ENCODE measurements around the gene SIN3B.
"Not testable (repeated sequence)": the region's sequence is repeated elsewhere in the genome, so short reads cannot be mapped to it uniquely, and the experiment has no call there.

SIN3B gene

GRCh38 chr19:16872728-16873127 is 43.5 kb downstream of the SIN3B start:
- no peak for DNase-seq

GRCh38 chr19:16873594-16873993 is 44.4 kb downstream of the SIN3B start:
- no peak for DNase-seq

GRCh38 chr19:16874250-16874977 is 45.2 kb downstream of the SIN3B start:
- no peak for DNase-seq

- not testable (repeated sequence) for DNase-seq
Measured at GRCh38 chr19:16874978-16875299, 45.7 kb downstream of the SIN3B start.

DNA sequence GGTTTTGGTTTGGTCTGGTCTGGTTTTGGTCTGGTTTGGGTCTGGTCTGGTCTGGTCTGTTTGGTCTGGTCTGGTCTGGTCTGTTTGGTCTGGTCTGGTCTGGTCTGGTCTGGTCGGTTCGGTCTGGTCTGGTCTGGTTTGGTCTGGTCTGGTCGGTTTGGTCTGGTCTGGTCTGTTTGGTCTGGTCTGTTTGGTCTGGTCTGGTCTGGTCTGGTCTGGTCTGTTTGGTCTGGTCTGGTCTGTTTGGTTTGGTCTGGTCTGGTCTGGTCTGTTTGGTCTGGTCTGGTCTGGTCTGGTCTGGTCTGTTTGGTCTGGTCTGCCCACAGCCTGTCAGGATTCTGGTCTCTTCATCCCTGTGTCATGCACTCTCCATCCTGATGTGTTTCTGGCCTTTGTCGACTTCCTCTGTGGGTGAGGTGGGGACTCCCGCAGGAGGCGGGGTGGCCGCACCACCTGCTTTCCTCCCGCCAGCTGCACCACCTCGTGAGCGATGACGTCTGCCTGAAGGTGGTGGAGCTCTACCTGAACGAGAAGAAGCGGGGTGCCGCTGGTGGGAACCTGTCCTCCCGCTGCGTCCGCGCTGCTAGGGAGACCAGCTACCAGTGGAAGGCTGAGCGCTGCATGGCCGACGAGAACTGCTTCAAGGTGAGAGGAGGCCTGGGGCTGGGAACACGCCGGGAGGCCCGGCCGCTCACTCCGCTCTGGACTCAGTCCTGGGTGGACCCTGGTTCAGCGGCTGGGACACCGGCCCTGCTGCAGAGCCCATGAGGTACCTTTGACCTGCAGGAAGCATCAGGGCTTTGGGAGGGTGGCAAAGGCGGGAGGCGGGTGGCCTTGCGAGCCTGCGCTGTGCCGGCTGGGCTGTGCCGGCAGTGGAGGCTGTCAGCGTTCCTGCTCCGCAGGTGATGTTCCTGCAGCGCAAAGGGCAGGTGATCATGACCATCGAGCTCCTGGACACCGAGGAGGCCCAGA is 46.7 kb downstream of the SIN3B start:
- DNase-seq, result no peak

DNA sequence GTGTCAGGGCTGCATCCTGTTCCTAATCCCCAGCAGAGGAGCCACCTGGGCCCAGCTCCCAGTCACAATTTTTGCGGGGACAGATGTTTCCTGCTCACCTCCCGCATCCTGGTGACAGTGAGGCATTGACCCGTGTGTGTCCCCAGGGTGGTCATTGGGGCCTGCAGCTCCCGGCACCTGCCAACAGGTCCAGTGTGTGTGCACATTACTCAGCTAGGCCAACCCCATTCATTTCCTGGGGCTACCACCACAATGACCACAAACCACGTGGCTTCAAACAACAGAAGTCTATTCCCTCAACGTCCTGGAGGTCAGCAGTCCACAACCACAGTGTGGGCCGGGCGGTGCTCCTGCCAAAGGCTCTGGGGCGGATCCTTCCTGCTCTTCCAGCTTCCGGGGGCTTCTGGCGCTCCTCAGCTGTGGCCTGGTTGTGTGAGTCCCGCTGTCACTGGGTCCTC is 47.7 kb downstream of the SIN3B start:
- DNase-seq, result peak; percentile 48

DNA sequence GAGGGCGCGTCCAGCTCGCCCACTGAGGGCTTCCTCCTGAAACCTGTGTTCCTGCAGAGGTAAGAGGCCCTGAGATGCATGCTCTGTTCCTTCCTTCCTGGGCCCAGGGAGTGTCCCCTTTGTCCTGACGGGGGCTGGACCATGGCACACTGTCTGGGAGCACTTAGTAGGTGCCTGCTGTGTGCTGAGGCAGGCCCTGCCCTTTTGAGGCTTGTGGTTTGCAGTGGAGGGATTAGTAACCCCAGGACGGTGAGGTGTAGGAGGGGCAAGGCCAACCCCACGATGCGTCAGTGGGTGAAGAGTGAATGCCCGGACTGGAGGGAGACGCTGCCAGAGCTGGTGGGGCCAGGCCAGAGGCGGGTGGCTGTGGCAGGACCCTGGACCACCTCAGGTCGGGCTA is 48.4 kb downstream of the SIN3B start:
- DNase-seq, result no peak

GRCh38 chr19:16878181-16878965 is 49.2 kb downstream of the SIN3B start:
- DNase-seq, result no peak

DNA sequence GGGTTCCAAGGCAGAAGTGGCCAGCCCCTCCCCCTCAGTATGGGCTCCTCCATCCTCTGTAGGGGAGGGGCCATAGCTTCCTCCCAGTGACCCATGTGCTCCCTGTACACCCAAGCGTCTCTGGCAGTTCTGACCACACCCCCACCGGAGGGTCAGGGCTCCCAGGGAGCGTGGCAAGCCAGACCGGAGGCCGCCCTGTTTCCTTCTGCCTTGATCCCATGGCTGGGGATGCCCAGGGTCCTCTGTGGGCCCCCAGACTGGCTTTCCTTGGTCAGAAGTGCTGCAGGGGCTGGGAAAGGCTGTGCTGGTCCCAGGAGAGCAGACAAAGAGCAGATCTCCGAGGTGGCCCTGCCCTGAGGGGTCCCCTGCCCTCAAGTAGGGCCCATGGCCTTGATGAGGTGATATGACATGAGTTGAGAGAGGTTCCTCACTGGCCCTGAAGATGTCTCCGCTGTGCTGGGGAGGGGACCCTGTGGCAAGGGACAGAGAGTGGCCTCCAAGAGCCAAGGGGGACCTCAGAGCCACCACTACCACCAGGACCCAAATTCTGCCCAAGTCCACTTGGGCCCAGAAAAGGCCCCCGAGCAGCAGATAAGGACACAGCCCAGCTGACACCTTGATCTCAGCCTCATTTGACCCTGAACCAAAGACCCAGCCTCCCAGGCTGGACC is 51.8 kb downstream of the SIN3B start:
- DNase-seq, result no peak

DNA sequence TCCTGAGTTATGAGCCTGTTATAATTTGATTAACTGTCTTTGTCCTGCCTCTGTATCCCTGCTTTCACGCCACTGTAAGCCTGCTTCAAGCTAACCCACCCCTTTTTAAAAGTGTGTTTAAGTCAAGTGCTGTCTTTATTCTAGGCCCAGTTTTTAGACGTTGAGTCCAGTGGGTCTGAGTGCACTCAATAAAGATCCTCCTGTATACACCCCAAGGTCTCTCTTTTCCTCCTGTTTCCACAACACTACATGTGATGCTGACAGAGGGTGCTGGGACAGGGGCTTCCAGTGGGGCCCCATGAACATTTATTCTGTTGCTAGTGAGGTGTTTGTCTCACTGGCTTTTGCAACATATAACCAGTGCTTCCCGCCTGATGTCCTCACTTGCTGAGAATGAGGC is 52.9 kb downstream of the SIN3B start:
- no peak for DNase-seq

DNA sequence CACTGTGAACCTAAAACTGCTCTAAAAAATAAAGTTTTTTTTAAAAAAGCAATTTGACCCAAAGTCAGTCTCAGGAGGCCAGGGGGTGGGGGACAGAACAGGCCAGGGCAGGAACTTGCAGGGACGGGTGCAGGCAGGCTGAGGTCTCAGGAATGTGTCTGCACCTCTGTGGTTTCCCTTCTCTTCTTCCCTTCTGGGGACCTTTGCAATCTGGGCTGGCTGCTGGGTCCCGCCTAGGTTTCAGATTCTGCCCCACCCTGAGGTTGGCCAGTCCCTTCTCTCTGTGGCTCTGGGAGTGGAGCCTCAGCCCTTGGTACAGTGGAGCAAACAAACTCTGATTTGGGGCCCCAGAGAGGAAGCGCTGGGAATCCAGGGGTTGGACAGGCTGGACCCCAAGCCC is 54.3 kb downstream of the SIN3B start:
- no peak for DNase-seq

- no peak for DNase-seq
Measured at GRCh38 chr19:16885166-16885565, 56.0 kb downstream of the SIN3B start.

DNA sequence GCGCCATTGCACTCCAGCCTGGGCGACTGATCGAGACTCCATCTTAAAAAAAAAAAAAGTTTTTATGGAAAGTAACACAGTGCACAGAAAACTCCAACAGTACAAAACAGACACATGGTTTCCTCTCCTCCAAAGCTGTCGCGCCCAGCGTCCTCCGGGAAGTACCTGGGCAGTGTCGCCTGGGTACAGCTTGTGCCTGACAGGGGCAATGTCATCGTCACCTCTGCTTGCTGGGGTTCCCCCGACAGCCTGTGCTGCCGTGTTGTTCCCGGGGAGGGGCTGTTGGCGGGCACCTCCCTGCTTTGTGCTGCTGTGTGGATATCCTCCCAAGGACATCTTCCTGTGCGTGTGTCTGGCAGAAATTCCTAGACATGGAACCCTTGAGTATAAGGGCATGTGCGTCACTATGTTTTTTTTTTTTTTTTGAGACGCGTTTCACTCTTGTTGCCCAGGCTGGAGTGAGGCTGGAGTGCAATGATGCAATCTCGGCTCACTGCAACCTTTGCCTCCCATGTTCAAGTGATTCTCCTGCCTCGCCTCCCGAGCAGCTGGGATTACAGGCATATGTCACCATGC is 57.2 kb downstream of the SIN3B start:
- no peak for DNase-seq

GRCh38 chr19:16887353-16888265 is 58.4 kb downstream of the SIN3B start:
- DNase-seq, result no peak

- peak; percentile 71 for DNase-seq
Measured at GRCh38 chr19:16888629-16889365, 59.6 kb downstream of the SIN3B start, which contains the start of gene F2RL3. F2RL3 (plus strand) TSS chr19:16888999; CDS start chr19:16889190, 191 bp downstream.

- DNase-seq, result no peak
Measured at GRCh38 chr19:16889366-16889882, 60.2 kb downstream of the SIN3B start.

DNA sequence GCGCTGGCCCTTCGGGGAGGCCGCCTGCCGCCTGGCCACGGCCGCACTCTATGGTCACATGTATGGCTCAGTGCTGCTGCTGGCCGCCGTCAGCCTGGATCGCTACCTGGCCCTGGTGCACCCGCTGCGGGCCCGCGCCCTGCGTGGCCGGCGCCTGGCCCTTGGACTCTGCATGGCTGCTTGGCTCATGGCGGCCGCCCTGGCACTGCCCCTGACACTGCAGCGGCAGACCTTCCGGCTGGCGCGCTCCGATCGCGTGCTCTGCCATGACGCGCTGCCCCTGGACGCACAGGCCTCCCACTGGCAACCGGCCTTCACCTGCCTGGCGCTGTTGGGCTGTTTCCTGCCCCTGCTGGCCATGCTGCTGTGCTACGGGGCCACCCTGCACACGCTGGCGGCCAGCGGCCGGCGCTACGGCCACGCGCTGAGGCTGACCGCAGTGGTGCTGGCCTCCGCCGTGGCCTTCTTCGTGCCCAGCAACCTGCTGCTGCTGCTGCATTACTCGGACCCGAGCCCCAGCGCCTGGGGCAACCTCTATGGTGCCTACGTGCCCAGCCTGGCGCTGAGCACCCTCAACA is 60.8 kb downstream of the SIN3B start:
- DNase-seq, result no peak

DNA sequence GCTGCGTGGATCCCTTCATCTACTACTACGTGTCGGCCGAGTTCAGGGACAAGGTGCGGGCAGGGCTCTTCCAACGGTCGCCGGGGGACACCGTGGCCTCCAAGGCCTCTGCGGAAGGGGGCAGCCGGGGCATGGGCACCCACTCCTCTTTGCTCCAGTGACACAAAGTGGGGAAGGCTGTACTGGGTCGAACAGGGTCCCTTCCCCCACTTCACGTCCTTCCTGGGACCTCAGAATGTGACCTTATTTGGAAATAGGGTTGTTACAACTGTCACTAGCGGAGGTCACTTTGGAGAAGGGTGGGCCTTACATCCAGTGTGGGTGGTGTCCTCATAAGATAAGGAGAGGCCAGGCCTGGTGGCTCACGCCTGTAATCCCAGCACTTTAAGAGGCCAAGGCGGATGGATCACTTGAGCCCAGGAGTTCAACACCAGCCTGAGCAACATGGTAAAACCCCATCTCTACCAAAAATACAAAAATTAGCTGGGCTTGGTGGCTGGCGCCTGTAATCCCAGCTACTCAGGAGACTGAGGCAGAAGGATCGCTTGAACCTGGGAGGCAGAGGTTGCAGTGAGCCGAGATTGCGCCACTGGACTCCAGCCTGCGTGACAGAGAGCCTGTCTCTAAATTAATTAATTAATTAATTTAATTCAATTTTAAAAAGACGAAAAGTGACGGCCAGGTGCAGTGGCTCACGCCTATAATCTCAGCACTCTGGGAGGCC is 61.4 kb downstream of the SIN3B start:
- DNase-seq, result no peak

Data from femur (tissue), 1 donor.